Thyroid gland (tissue), 4 donors: ENCODE data around the gene KDF1. TPM values are rescaled to one million over a fixed set of nuclear protein-coding genes. Genes with fewer than 3 reads are reported as not detected.

Experiments used
- DNase-seq, 2 donors: peaks; one replicate each; pipeline ENCODE4 v3.0.0-alpha.2; 2019
- H3K27ac ChIP-seq, 3 donors: fragments of 200-600 bp; sonication (generic); 1 replicate in 2 of 3; 2 replicates in 1 of 3; pipeline ENCODE4 v1.5.1; 2016 to 2019; ENCODE audit warnings: mild to moderate bottlenecking in 1 of 3, moderate library complexity in 1 of 3
- H3K27me3 ChIP-seq: fragments of 200-600 bp; sonication (generic); one replicate; pipeline ENCODE4 v1.5.1; 2019
- H3K36me3 ChIP-seq, 2 donors: fragments of 200-600 bp; sonication (generic); one replicate each; pipeline ENCODE4 v1.5.1; 2016 to 2019
- H3K4me1 ChIP-seq, 2 donors: fragments of 200-600 bp; sonication (generic); one replicate each; pipeline ENCODE4 v1.5.1; 2017 to 2019
- H3K4me3 ChIP-seq, 3 donors: fragments of 200-600 bp; sonication (generic); replicated peaks in 1 of 3; 1 replicate in 2 of 3; 2 replicates in 1 of 3; pipeline ENCODE4 v1.5.1; 2016; ENCODE audit warnings: mild to moderate bottlenecking in 1 of 3
- H3K9me3 ChIP-seq: fragments of 200-600 bp; sonication (generic); one replicate; pipeline ENCODE4 v1.5.1; 2017
- POLR2A ChIP-seq, 2 donors: fragments of 450-650 bp; IDR thresholded peaks; one replicate each; pipeline ENCODE4 v1.6.1; 2017; ENCODE audit warnings: antibody characterized with exemption in 2 of 2, mild to moderate bottlenecking in 2 of 2, moderate library complexity in 1 of 2
- WGBS, 2 donors: methylation state at CpG; one replicate each; pipeline ENCODE4 v1.1.5; 2017; 5-methylcytosine and 5-hydroxymethylcytosine counted together
- intact Hi-C: fragments of 100-400 bp; cut with DNase I; formaldehyde crosslinking; loops from one replicate; pipeline ENCODE4 v1.15.1; 2023
- total RNA-seq, 4 donors: library from RNA; depleted of rRNA; stranded (reverse); fragments of >200 nt; gene quantifications; one replicate each; pipeline ENCODE4 v1.2.3, GENCODE V29; 2016
- TF ChIP-seq, protein P1 (sequence below), 6 experiments: fragments of 200-600 bp in 3 of 6; fragments of 450-650 bp in 3 of 6; sonication (generic) in 3 of 6; IDR thresholded peaks; one replicate each; pipeline ENCODE4 v1.5.1; 2016 to 2019; ENCODE audit warnings: antibody characterized with exemption in 6 of 6, mild to moderate bottlenecking in 2 of 6, inconsistent platforms in 1 of 6, moderate library complexity in 1 of 6

Gene KDF1
- total RNA-seq, 4 donors from 2014 or later, result 13.2 to 30.3 (median 22.6) TPM

DNA sequence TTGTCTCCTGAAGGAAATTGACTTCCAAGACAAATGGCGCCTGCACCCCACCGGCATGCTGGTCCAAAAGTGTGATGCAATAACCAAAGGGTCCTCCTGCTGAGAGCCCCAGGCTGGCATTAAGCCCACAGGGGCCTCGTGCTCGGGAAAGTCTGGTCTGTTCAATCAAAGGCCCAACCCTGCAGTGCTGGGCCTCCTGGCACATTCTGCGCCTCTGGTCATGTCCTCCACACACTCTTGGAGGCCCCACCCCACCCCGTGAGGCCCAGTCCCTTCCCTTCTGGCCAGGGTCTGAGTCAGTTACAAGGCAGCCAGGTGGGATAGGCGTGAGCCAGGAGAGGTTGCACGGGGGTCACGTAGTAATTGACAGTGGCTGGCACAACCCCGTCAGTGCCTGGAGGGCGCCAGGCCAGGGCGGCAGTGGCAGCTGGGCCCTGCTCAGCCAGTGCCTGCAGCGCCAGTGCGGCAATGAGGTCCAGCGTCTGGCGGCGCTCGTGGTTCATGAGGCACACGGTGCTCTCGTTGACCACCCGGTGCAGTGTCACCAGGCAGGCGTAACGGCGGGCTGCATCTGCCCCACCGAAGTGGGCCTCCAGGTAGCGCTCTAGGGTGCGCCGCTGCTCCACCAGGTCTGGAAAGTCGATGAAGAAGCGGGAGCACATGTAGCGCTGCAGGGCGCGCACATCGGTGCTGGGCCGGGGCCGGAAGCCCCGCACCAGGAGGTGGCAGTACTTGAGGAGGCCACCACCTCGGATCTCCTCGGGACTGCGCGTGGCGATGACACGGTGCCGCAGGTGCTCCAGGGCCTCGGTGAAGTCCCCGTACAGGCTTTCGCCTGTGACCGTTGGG is 45.6 kb upstream of the KDF1 start:
- intact Hi-C loops, result no loop called here
- TF ChIP-seq POLR2A (IDR thresholded peaks at IDR 0.05), result no peak
- TF ChIP-seq, protein P1, sequence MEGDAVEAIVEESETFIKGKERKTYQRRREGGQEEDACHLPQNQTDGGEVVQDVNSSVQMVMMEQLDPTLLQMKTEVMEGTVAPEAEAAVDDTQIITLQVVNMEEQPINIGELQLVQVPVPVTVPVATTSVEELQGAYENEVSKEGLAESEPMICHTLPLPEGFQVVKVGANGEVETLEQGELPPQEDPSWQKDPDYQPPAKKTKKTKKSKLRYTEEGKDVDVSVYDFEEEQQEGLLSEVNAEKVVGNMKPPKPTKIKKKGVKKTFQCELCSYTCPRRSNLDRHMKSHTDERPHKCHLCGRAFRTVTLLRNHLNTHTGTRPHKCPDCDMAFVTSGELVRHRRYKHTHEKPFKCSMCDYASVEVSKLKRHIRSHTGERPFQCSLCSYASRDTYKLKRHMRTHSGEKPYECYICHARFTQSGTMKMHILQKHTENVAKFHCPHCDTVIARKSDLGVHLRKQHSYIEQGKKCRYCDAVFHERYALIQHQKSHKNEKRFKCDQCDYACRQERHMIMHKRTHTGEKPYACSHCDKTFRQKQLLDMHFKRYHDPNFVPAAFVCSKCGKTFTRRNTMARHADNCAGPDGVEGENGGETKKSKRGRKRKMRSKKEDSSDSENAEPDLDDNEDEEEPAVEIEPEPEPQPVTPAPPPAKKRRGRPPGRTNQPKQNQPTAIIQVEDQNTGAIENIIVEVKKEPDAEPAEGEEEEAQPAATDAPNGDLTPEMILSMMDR (IDR thresholded peaks at IDR 0.05), result no peak
- Histone ChIP-seq H3K36me3 (no peaks in the 10 kb centered on the region), H3K9me3 (no peaks in the 10 kb centered on the region), H3K4me3 (no peak overlapping the region), H3K27ac (peak overlapping the region; percentile 85 to 98 (median 94)), H3K4me1 (peaks cover 62 to 76% of the 10 kb centered on the region in 2 donors), H3K27me3 (no peaks in the 10 kb centered on the region)
- WGBS, 2 donors, result 90 to 91% methylated on average over 15 to 36 of the region's 48 CpGs
- peak in 1 of 2 donors; percentile 23 for DNase-seq

DNA sequence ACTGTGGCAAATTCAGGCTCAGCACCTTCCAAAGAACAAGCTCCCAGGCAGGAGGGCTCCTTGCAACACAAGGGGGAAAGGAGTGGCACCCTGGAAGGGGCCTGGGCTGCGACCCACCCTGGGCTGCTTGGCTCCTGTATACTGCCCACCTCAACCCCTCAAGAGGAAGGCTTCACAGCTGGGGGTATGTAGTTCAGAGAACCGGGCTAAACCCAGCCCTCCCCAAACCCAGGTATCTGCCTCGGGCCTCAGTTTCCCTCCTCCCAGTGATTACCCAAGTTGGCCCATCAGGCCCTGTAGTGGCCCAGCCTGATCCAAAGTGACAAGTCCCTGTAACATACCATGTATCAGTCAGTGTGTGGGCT is 44.9 kb upstream of the KDF1 start:
- TF ChIP-seq POLR2A (IDR thresholded peaks at IDR 0.05), result no peak
- TF ChIP-seq, protein P1 (IDR thresholded peaks at IDR 0.05), result no peak
- Histone ChIP-seq H3K27me3 (no peaks in the 10 kb centered on the region), H3K36me3 (no peaks in the 10 kb centered on the region), H3K9me3 (no peaks in the 10 kb centered on the region), H3K4me1 (peaks cover 55 to 71% of the 10 kb centered on the region in 2 donors), H3K27ac (peak overlapping the region; percentile 85 to 98 (median 94)), H3K4me3 (no peak overlapping the region)
- intact Hi-C loops, result no loop called here
- WGBS, 2 donors, result 91 to 100% methylated on average over 1 to 3 of the region's 3 CpGs
- DNase-seq, result no peak

DNA sequence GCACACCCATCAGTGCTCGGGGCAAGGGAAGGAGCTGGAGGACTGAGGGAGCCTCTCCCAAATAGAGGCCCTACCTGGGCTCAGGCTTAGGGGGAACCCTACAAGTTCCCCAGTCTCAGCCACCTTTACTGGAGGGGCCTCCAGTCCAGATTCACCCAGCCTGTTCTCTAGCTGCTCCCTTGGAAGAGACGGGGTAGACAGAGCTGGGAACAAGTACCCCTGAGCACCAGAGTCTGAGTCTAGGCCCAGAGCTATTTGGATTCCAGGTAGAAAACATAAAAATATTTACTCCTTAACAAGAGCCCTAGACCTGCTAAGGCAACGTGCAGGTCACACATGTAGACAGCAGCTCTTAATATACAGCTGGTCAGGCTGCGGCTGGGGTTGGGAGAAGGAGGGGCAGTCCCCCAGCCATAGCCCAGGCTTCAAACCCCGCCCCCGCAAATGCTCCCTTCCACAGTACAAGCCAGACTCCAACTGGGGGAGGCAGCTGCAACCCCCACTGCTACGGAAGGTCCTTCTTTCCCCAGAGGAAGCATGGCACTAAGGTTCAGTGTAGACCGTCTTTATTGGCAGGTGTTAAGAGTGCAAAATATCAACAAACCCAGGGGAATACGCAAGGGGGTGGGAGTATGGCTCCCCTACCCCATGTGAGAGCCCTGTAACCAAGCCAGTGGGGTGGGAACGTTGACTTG is 44.4 kb upstream of the KDF1 start:
- intact Hi-C loops, result no loop called here
- DNase-seq, result peak; percentile 76 to 79
- peaks cover 51 to 71% of the 10 kb centered on the region in 2 donors for H3K4me1 ChIP-seq

DNA sequence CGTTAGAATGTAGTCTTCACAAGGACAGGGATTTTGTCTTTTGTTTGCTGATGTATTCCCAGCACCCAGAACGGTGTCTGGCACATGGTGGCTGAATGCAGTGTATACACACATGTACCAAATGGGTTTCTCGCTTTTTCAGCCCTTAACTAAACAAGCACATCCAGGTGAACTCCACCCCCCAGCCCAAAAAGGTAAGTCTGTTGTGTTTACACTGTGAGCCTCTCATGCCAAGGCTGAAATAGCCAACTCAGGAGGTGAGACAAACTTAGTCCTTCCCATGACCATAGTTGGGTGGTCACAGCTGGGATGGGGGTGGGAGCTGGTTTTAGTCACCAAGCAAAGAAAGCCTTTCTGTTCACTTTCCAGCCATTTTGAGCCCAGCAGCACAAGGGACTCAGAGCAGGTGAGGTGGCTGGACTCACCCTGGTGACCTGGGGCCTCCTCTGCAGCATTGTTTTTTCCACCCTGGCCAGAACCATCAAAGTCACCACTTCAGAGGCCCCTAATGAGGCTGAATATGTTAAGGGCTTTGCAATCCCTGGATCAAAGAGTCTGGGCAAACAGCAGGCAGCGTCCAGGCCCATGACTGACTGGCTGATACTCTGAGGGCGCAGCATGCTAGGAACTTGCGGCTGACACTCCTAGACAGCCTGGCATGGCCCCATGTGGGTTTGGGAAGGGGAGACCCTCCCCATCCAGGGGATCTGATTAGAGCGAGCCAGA is 43.6 kb upstream of the KDF1 start:
- H3K27me3 ChIP-seq, result no peaks in the 10 kb centered on the region
- no peak overlapping the region for H3K4me3 ChIP-seq
- no peaks in the 10 kb centered on the region for H3K9me3 ChIP-seq
- H3K27ac ChIP-seq, result peak overlapping the region; percentile 85 to 98 (median 94)
- intact Hi-C loops, result no loop called here
- peaks cover 53 to 71% of the 10 kb centered on the region in 2 donors for H3K4me1 ChIP-seq
- peak; percentile 84 to 85 for DNase-seq
- H3K36me3 ChIP-seq, result no peaks in the 10 kb centered on the region
- TF ChIP-seq, protein P1 (IDR thresholded peaks at IDR 0.05), result no peak
- peak in 1 of 2 donors; percentile 59 for TF ChIP-seq POLR2A (IDR thresholded peaks at IDR 0.05)
- 48 to 65% methylated on average over 5 to 7 of the region's 7 CpGs for WGBS, 2 donors

More for the DNA sequence above, 44.4 kb upstream of the KDF1 start:
- Histone ChIP-seq H3K27me3 (no peaks in the 10 kb centered on the region), H3K36me3 (no peaks in the 10 kb centered on the region), H3K27ac (peak overlapping the region; percentile 85 to 98 (median 94)), H3K9me3 (no peaks in the 10 kb centered on the region), H3K4me3 (no peak overlapping the region)
- 50 to 52% methylated on average over 10 of the region's 10 CpGs for WGBS, 2 donors
- TF ChIP-seq, protein P1 (IDR thresholded peaks at IDR 0.05), result no peak
- peak in 1 of 2 donors; percentile 15 for TF ChIP-seq POLR2A (IDR thresholded peaks at IDR 0.05)
